ENCODE measurements around the gene LAMA1. TPM values are rescaled to one million over a fixed set of nuclear protein-coding genes. Genes with fewer than 3 reads are reported as not detected.

Gene LAMA1
- total and polyA plus RNA-seq, 2 of the 4 experiments (the other 2 are of a cell fraction) = 10.9 to 15.5 TPM

DNA sequence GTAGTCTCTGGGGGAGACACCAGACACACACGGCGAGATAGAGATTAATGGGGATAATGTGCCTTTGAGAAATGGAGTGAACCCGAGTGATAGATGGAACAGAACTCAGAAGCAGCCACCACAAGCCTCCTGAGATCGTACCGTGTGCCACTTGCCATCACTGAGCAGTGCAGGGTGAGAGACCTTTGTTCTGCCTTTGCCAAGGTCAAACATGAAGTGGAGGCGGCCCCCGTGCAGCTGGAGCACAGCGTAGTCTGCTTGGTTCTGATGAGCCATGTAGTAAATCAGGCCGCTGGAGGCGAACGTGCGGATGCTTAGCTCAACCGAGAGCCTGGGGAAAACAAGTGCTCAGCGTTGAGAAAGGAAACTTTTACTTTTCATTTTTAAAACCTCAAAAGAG lies 167.0 kb downstream of the LAMA1 start:
- Histone ChIP-seq H3K9me1 (ENCODE audit: insufficient read depth, low read length) (peaks cover 5% of the 10 kb centered on the region; the same call in 1 of the 2 replicates), H2AK5ac (ENCODE audit: low read depth, low read length) (no peak overlapping the region), H4K5ac (ENCODE audit: low read depth, low read length) (no peak overlapping the region), H3K4me3 (ENCODE audit: insufficient read depth, low read depth, low read length) (no peak overlapping the region), H3K14ac (replicated peaks; ENCODE audit: low read depth, low read length) (no peak overlapping the region), H2AFZ (replicated peaks; ENCODE audit: low read length, poor library complexity) (no peak overlapping the region), H3K9me3 (ENCODE audit: control insufficient read depth, insufficient read depth, low read length) (no peaks in the 10 kb centered on the region), H3K23ac (ENCODE audit: low read depth, low read length) (no peak overlapping the region), H4K20me1 (ENCODE audit: insufficient read depth, low read length) (no peaks in the 10 kb centered on the region), H2BK20ac (ENCODE audit: low read depth, low read length) (no peak overlapping the region), H3K27me3 (ENCODE audit: control insufficient read depth, insufficient read depth, low read length) (no peaks in the 10 kb centered on the region), H3K18ac (ENCODE audit: low read depth, low read length) (no peak overlapping the region), H3K4ac (ENCODE audit: low read depth, low read length) (no peak overlapping the region), H2AK9ac (replicated peaks; ENCODE audit: low read depth, low read length, poor library complexity) (no peak overlapping the region), H3K79me1 (ENCODE audit: low read depth in 1 of 2, low read length in 2 of 2) (no peaks in the 10 kb centered on the region), H2BK5ac (ENCODE audit: low read depth, low read length, poor library complexity, severe bottlenecking) (no peak overlapping the region), H3K4me2 (ENCODE audit: low read depth, low read length) (no peak overlapping the region), H4K91ac (ENCODE audit: insufficient read depth, low read depth, low read length) (no peak overlapping the region), H3K56ac (ENCODE audit: extremely low read depth, insufficient read depth, low read length) (no peak overlapping the region), H3K4me1 (ENCODE audit: control insufficient read depth, insufficient read depth, low read length) (no peaks in the 10 kb centered on the region), H2BK15ac (ENCODE audit: low read depth, low read length) (no peak overlapping the region), H3K9ac (ENCODE audit: low read depth, low read length) (no peak overlapping the region), H3K27ac (ENCODE audit: insufficient read depth, low read length) (no peak overlapping the region), H3K36me3 (ENCODE audit: control insufficient read depth, insufficient read depth, low read length) (peaks cover 15% of the 10 kb centered on the region), H4K8ac (ENCODE audit: low read depth in 2 of 2, low read length in 2 of 2) (no peak overlapping the region), H2BK120ac (ENCODE audit: low read depth, low read length) (no peak overlapping the region)
- dilution Hi-C loops (cut with HindIII; ENCODE audit: low sequenced_read_pairs, unreplicated experiment) (no loop called here), in situ Hi-C loops (cut with MboI; ENCODE audit: low sequenced_read_pairs) (no loop called here), intact Hi-C loops (cut with micrococcal nuclease) (no loop called here)
- DNase-seq (no peak), ATAC-seq (ENCODE audit: low read depth) (no peak)
- TF ChIP-seq SMC3 (IDR thresholded peaks at IDR 0.05; ENCODE audit: low read depth, low read length) = no peak
- no peak for TF ChIP-seq MXI1 (IDR thresholded peaks at IDR 0.05; ENCODE audit: borderline replicate concordance, low read depth, low read length)
- TF ChIP-seq, protein P1, sequence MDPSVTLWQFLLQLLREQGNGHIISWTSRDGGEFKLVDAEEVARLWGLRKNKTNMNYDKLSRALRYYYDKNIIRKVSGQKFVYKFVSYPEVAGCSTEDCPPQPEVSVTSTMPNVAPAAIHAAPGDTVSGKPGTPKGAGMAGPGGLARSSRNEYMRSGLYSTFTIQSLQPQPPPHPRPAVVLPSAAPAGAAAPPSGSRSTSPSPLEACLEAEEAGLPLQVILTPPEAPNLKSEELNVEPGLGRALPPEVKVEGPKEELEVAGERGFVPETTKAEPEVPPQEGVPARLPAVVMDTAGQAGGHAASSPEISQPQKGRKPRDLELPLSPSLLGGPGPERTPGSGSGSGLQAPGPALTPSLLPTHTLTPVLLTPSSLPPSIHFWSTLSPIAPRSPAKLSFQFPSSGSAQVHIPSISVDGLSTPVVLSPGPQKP (IDR thresholded peaks at IDR 0.05; ENCODE audit: borderline replicate concordance, low read depth, low read length) = no peak
- TF ChIP-seq POLR2A (IDR thresholded peaks at IDR 0.05; ENCODE audit: low read depth, low read length) = no peak
- TF ChIP-seq, protein P2, sequence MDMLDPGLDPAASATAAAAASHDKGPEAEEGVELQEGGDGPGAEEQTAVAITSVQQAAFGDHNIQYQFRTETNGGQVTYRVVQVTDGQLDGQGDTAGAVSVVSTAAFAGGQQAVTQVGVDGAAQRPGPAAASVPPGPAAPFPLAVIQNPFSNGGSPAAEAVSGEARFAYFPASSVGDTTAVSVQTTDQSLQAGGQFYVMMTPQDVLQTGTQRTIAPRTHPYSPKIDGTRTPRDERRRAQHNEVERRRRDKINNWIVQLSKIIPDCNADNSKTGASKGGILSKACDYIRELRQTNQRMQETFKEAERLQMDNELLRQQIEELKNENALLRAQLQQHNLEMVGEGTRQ (IDR thresholded peaks at IDR 0.05; ENCODE audit: low read depth, low read length) = no peak
- TF ChIP-seq CEBPB (IDR thresholded peaks at IDR 0.05; ENCODE audit: low read depth, low read length) = no peak
- no peak for TF ChIP-seq RFX5 (IDR thresholded peaks at IDR 0.05; ENCODE audit: low read depth, low read length)
- TF ChIP-seq CHD1 (IDR thresholded peaks at IDR 0.05; ENCODE audit: low read depth, low read length) = no peak
- TF ChIP-seq FOS (IDR thresholded peaks at IDR 0.05; ENCODE audit: low read depth, low read length) = no peak
- no peak for TF ChIP-seq RAD21 (IDR thresholded peaks at IDR 0.05; ENCODE audit: low read length)
- TF ChIP-seq MAZ (IDR thresholded peaks at IDR 0.05; ENCODE audit: borderline replicate concordance, low read depth, low read length) = no peak
- 72% methylated on average over 4 of the region's 14 CpGs; no CpG with 5 or more reads in 1 of the 2 experiments for WGBS, 2 experiments (ENCODE audit: extremely low coverage in 2 of 2, insufficient read length in 1 of 2)
- no TSS peak for BruUV-seq (replicated peaks)
- CTCF ChIA-PET = no interaction called here
- POLR2A ChIA-PET (ENCODE audit: unreplicated experiment) = no interaction called here
